Measurements from ENCODE around the gene KRT35.

The KRT35 gene

GRCh38 chr17:41486809-41487530 lies 6.0 kb upstream of the KRT35 start:
- DNase-seq (ENCODE audit: low read depth), result no peak

DNA sequence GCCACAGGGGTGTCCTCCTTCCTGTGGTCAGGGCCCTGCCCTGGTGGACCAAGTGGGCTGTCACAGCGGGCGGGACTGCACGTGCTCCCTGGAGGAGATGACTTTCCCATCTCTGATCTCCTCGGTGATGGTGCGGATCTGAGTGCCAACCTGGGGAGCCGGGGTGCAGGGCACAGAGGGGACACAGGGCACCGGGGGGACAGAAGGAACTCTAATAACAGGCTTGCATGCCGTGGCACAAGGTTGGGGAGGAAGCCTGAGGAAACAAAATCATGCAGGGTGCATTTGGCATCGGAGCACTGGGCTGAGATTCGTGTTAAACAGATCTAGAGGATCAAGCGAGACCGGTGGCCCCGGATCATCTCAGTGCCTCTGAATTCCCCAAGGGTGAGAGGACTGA lies 5.4 kb upstream of the KRT35 start:
- DNase-seq (ENCODE audit: low read depth), result no peak

DNA sequence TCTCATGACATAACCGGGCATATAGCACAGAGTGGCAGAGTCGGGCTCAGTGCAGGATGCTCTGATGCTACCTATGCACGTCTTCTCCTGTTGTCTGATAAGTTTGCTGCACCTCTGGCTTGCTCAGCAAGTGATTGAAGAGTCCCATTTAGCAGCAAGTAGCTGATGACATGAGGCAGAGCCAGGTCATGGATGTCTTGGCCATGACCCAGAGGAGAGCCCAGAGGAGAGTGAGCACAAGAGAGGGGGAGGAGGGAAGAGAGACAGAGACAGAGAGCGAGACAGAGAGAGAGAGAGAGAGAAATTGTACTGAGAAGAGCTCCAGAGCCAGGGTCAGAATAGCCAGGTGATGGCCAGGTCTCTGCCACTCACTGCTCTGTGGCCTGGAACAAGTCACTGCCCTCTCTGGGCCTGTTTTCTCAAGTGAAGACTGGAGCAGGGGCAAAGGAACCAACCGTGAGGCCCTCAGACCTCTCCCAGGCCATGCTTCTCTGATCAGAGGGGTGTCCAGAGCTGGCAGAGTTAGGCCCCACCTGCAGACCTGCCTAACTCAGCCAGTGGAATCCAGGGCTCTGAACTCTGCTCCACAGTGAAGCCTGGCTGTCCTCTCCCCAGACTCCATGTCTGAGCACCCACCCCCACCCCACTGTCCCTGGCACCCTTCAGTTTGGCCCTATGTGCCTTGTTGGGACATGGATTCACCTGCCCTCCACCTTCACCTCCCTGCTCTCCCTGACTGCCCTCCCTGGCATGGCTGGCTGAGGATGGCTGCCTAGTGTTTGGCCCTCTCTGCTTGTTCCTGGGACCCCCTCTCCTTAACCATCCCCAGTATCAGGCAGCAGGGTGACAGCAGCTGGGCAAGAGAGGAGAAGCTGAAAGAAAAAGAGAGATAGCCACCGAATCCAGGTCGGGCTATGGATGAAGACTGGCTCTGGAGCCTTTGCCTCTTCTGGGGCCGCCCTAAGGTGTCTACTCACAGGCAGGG lies 4.3 kb upstream of the KRT35 start:
- DNase-seq (ENCODE audit: low read depth), result no peak

DNA sequence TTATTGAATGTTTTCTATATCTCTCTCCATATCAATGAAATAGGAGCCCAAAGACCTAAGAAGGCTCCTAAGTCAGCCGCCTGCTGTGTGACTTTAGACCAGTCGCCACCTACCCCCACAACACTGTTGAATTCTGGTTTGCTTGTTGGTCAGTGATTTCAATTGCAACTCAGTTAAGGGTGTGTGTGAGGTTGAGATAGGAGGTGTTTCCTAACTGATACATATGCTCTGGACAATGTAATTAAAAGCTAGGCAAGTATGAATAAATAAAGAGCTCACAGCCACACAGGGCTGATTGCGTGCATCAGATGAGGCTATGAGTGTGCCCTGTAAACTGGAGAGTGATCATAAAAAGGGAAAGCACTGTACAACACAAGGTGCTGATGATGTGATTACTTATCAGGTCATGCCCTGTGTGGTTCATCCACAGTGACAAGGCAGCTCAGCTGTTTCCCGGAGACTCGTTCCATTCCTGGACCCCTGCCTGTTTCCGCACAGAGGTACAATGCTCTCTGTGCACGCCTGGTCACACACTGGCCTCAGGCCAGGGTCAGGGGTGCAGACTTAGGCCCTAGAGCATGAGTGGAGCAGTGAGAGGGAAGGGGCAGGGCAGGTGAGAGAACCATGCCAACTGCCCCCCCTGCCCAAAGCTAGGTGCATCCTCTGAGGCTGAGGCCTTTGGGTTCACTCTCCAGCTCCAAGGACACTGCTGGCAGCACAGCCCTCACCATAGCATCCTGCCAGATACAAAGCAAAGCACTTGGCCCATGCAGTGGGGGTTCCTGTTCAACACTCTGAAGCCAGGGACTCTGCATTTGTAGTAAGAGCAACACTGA lies 3.3 kb upstream of the KRT35 start:
- DNase-seq (ENCODE audit: low read depth), result no peak

DNA sequence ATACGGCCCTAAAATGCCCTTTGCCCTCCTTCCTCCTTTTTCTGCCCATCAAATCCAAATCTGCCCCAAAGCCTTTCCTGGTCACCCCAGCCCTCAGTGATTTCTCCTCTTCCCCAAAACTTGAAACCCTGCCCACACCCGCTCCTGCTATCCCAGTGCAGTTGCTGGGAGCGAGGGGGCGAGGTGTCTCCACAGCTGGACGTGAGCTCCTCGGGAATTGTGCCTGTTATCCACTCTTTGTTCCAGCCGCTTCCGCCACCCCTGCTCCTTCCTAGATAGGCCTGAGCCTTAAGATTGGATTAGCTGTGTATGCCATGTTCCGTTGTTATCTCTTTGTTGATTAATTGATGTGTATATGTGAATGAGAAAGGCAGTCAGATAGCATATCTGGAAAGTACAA lies 2.6 kb upstream of the KRT35 start:
- no peak for DNase-seq (ENCODE audit: low read depth)

DNA sequence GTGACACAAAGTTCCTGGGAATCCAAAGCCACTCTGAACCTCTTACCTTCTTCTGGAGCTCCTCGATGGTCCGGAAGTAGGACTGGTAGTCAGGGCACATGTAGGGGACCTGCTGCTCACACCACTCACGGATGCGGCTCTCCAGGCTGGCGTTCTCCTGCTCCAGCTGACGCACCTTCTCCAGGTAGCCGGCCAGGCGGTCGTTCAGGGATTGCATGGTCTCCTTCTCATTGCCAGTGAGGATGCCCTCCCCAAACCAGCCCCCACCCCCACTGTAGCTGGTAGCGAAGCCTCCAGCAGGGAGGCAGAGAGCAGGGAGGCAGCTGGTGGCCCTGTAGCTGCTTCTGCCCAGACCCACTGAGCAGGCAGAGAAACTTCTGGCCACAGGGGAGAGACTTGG lies 370 bp downstream of the KRT35 start:
- no peak for DNase-seq (ENCODE audit: low read depth)

- no peak for DNase-seq (ENCODE audit: low read depth)
These were observed 815 bp downstream of the KRT35 start for GRCh38 chr17:41480136-41480535.

DNA sequence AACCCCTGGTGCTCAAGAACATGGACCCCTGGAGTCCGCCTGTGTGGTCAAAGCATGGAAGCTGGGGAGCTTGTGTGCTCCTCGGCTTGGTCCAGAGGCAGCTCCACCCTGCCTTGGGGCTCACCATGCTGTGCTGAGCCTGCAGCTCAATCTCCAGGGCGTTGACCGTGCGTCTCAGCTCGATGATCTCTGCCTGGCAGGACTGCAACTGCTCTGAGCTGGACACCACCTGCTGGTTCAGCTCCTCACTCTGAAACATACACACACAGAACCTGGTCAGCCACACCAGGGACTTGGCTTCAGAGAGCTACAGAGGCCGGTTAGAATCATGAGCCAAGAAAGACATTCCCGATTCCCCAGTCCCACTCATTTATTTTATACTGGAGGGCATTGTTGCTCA lies 2.7 kb downstream of the KRT35 start:
- DNase-seq (ENCODE audit: low read depth), result no peak

GRCh38 chr17:41476866-41477815 lies 3.8 kb downstream of the KRT35 start:
- DNase-seq (ENCODE audit: low read depth), result no peak

GRCh38 chr17:41475421-41475820 lies 5.5 kb downstream of the KRT35 start:
- DNase-seq (ENCODE audit: low read depth), result no peak

DNA sequence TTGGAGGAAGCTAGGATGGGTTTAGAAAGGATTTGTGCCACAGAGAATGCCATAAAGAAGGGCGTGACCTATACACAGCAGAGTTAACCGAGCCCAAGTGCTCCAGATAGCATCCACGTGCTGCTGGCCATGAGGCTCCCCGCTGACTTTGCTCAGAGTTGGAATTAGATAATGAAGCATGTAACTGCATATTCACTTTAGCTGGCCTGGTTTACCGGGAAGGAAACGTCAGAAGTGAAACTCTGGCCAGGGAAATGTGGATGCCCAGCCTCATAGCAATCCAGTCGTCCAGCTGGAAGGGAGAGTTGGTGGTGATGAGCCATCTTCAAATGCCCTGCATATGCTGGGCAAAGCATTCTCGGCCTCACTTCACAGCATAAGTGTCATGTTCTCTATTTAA lies 6.1 kb downstream of the KRT35 start:
- DNase-seq (ENCODE audit: low read depth), result no peak

- DNase-seq (ENCODE audit: low read depth), result no peak
These were observed 12.6 kb downstream of the KRT35 start for GRCh38 chr17:41468346-41468745.

- no peak for DNase-seq (ENCODE audit: low read depth)
These were observed 13.4 kb downstream of the KRT35 start for GRCh38 chr17:41467561-41467960.

DNA sequence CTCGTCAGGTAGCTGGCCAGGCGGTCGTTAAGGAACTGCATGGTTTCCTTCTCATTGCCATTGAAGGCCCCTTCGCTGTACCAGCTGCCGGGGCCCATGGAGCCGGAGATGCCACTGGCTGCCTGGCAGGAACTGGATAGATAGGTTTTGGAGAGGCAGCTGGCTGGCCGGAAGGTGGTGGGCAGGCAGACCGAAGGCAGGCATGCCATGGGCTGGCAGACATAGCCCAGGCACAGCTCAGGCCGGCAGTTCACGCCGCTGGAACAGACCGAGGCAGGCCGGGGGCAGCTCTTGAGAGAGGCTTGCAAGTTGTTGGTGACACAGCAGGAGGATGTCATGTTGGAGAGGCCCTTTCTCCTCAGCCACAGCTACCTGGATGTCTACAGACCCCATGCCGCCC lies 14.0 kb downstream of the KRT35 start, which contains the start of gene KRT32:
Gene KRT32, minus strand, starts transcription at position 399 of the 400 bp plus-strand sequence. Its CDS starts 61 bp downstream, at position 338.
- no peak for DNase-seq (ENCODE audit: low read depth)

- DNase-seq (ENCODE audit: low read depth), result no peak
These were observed 16.3 kb downstream of the KRT35 start for GRCh38 chr17:41464682-41465081.

DNA sequence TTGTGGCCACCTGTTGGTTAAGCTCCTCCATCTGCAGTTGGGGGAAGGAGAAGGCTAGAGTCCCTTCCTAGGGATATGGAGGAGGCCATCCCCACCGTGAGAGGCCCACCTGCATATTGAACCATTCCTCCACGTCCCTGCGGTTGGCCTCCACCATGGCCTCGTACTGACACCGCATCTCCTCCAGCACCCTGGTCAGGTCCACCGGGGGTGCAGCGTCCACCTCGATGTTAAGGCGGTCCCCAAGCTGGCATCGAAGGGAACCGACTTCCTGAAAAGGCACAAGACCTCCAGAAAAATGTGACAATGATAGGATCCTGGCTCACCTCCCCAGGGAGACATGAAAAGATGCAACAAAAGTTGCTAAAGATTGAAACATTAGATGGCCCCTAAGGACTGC lies 16.8 kb downstream of the KRT35 start:
- DNase-seq (ENCODE audit: low read depth), result no peak

- no peak for DNase-seq (ENCODE audit: low read depth)
These were observed 17.2 kb downstream of the KRT35 start for GRCh38 chr17:41463746-41464145.

- DNase-seq (ENCODE audit: low read depth), result no peak
These were observed 18.2 kb downstream of the KRT35 start for GRCh38 chr17:41462705-41463104.

DNA sequence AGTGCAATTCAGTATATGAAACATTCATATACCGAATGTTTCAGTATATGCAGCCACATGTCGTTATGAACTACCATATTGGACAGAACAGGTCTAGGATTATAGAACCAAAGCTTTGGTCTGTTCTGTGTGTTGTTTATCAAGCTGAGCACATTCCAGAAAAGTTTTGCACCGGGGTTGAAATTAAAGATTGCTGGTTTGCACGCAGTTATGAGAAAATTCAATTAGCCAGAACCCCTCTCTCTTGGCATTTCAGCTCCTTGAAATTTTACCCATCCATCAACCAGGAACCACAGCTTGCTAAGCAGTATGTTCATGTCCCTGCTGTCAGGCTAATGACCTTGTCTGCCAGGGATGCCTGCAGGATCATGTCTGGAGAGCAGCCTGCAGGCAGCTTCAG lies 23.3 kb downstream of the KRT35 start:
- no peak for DNase-seq (ENCODE audit: low read depth)

DNA sequence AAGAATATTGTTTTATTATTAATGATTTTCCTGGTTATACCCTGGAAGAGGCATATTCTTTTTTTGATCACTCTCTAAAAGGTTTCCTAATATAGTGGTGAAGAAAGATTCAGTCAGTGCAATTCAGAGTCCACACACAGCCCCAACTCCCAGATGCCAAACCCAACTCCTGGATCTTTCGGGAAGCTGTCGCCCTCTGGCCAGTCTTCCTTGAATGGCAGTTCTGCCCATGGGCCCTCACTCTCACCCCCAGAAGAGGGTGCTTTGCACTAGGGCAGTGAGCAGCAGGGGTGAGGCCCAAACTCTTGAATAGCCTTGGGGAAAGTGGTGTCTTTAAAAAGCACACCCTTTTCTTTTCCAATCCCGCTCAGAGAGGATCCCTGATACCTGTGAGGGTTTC lies 24.7 kb downstream of the KRT35 start:
- no peak for DNase-seq (ENCODE audit: low read depth)

DNA sequence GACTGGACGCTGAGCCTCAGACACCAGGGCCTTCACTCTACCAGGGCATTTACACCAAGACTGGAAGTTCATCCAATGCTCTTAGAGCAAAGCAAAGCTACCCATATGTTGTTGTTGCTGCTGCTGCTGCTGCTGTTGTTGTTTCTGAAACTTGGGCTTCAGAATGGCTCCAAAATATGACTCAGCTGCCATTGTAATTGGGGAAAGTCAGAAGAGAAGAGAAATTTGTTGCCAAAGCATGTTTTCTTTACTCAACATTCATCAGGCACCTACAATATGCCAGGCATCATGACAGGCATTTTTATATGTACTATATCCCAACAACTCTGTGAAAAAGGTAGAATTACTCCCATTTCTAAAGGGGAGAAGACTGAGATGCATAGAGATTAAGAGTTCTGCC lies 25.7 kb downstream of the KRT35 start:
- no peak for DNase-seq (ENCODE audit: low read depth)

Measured in activated T-helper 1 cell treated with Interleukin-2 at 50 U/mL for 16 hours (primary cell).